Astrocyte of the hippocampus (primary cell): ENCODE results near the gene GNLY.
"Not testable (repeated sequence)": the region's sequence is repeated elsewhere in the genome, so short reads cannot be mapped to it uniquely, and the experiment has no call there.

Experiments
- DNase-seq: peaks from one replicate; pipeline ENCODE4 v3.0.0; 2011; ENCODE audit warnings: low read depth, low spot score

Gene GNLY

GRCh38 chr2:85707304-85707703 is 13.1 kb downstream of the GNLY start:
- DNase-seq: peak; percentile 89

GRCh38 chr2:85708641-85709040 is 14.5 kb downstream of the GNLY start:
- no peak for DNase-seq

GRCh38 chr2:85709401-85709811 is 15.2 kb downstream of the GNLY start:
- no peak for DNase-seq

GRCh38 chr2:85710687-85711577 is 16.8 kb downstream of the GNLY start:
- DNase-seq: peak; percentile 38

- DNase-seq: no peak
Measured at GRCh38 chr2:85711578-85712060, 17.5 kb downstream of the GNLY start.

- no peak for DNase-seq
Measured at GRCh38 chr2:85712336-85712735, 18.2 kb downstream of the GNLY start.

- DNase-seq: peak; percentile 58
Measured at GRCh38 chr2:85712849-85713612, 18.9 kb downstream of the GNLY start.

- DNase-seq: no peak
Measured at GRCh38 chr2:85713836-85714235, 19.7 kb downstream of the GNLY start.

- DNase-seq: not testable (repeated sequence)
Measured at GRCh38 chr2:85714421-85714820, 20.3 kb downstream of the GNLY start.

- DNase-seq: no peak
Measured at GRCh38 chr2:85714841-85715240, 20.7 kb downstream of the GNLY start.

GRCh38 chr2:85716346-85716914 is 22.3 kb downstream of the GNLY start:
- no peak for DNase-seq

GRCh38 chr2:85717308-85718008 is 23.3 kb downstream of the GNLY start:
- no peak for DNase-seq

GRCh38 chr2:85718009-85718391 is 23.8 kb downstream of the GNLY start:
- DNase-seq: no peak

GRCh38 chr2:85718885-85719492 is 24.8 kb downstream of the GNLY start:
- DNase-seq: no peak

GRCh38 chr2:85719609-85720240 is 25.6 kb downstream of the GNLY start:
- no peak for DNase-seq

GRCh38 chr2:85720533-85720932 is 26.4 kb downstream of the GNLY start:
- no peak for DNase-seq

GRCh38 chr2:85721641-85722040 is 27.5 kb downstream of the GNLY start:
- no peak for DNase-seq

- DNase-seq: no peak
Measured at GRCh38 chr2:85722519-85722918, 28.4 kb downstream of the GNLY start.

GRCh38 chr2:85723707-85724360 is 29.7 kb downstream of the GNLY start:
- DNase-seq: no peak

- no peak for DNase-seq
Measured at GRCh38 chr2:85724731-85725181, 30.6 kb downstream of the GNLY start.
